Testis (tissue), 3 donors: Measurements from ENCODE around the gene PRPF40A. TPM values are rescaled to one million over a fixed set of nuclear protein-coding genes. Genes with fewer than 3 reads are reported as not detected.

Experiments used
- DNase-seq: peaks from one replicate; pipeline ENCODE4 v3.0.0-alpha.2; 2019
- H3K27ac ChIP-seq, 2 donors: fragments of 200-600 bp; sonication (generic); one replicate each; pipeline ENCODE4 v1.5.1; 2019
- H3K27me3 ChIP-seq: fragments of 200-600 bp; sonication (generic); one replicate; pipeline ENCODE4 v1.5.1; 2019
- H3K36me3 ChIP-seq: fragments of 200-600 bp; sonication (generic); one replicate; pipeline ENCODE4 v1.5.1; 2017; ENCODE audit warnings: low read depth; ENCODE audit errors: missing control alignments
- H3K4me1 ChIP-seq: fragments of 200-600 bp; sonication (generic); one replicate; pipeline ENCODE4 v1.5.1; 2019
- H3K4me3 ChIP-seq, 2 donors: fragments of 200-600 bp; sonication (generic); one replicate each; pipeline ENCODE4 v1.5.1; 2017 to 2019
- H3K9me3 ChIP-seq: fragments of 200-600 bp; sonication (generic); one replicate; pipeline ENCODE4 v1.5.1; 2017
- CTCF ChIP-seq, 3 experiments: fragments of 450-650 bp in 2 of 3; fragments of 200-600 bp in 1 of 3; sonication (generic) in 1 of 3; IDR thresholded peaks; one replicate each; pipeline ENCODE4 v1.5.1; 2016 to 2019; ENCODE audit warnings: antibody characterized with exemption in 3 of 3, mild to moderate bottlenecking in 2 of 3, moderate library complexity in 1 of 3
- POLR2A ChIP-seq: fragments of 450-650 bp; IDR thresholded peaks from one replicate; pipeline ENCODE4 v1.6.1; 2017; ENCODE audit warnings: antibody characterized with exemption, mild to moderate bottlenecking, moderate library complexity
- WGBS, 2 donors: methylation state at CpG; one replicate each; pipeline ENCODE4 v1.1.5; 2018; 5-methylcytosine and 5-hydroxymethylcytosine counted together
- intact Hi-C: fragments of 100-400 bp; cut with DNase I; formaldehyde crosslinking; loops from one replicate; pipeline ENCODE4 v1.15.1; 2023; ENCODE audit warnings: low total_unique reads
- polyA plus RNA-seq: library from polyadenylated mRNA; stranded (reverse); fragments of 350-450 nt; fragmentation: Illumina TruSeq; extraction: RNeasy Lipid Tissue Mini Kit (QIAGEN cat#74804); gene quantifications from one replicate; pipeline ENCODE4 v1.2.3, GENCODE V29; 2014; ENCODE audit warnings: low read depth, low replicate concordance; ENCODE audit not compliant: insufficient read depth
- total RNA-seq, 2 donors: library from RNA; depleted of rRNA; stranded (reverse); fragments of >200 nt; gene quantifications; one replicate each; pipeline ENCODE4 v1.2.3, GENCODE V29; 2016

Gene PRPF40A
- total and polyA plus RNA-seq, 3 donors from 2014 or later: 33.1 to 116 (median 107) TPM

DNA sequence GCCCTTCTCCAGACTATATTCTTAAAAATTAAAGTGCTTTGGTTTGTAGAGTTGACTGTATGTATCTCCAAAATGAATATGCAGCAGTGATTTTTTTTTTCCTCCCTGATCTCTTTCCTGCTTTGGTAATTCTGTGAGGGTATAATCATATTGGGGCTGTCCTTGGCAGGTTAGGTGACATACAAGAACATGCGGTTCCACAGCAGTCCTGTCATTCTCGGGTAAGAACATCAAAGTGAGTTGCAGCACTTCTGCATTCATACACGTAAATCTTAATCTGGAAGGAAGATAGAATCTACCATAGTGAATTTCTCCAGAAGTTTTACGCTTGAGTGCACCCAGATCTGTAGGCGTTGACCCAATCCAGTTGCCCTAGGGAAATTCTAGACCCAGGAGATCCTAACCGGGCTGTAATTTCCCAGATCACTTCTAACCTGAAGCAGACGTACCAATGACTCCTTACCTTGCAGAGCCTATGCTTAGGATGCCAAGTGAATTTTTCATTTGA is 109.4 kb downstream of the PRPF40A start:
- H3K27ac ChIP-seq: no peak overlapping the region
- no peak overlapping the region for H3K4me3 ChIP-seq
- intact Hi-C loops: no loop called here
- no peak for DNase-seq
- H3K27me3 ChIP-seq: no peaks in the 10 kb centered on the region
- TF ChIP-seq CTCF (IDR thresholded peaks at IDR 0.05) (no peak), POLR2A (no peak)
- WGBS, 2 donors: 86 to 93% methylated on average over 7 of the region's 7 CpGs
- H3K9me3 ChIP-seq: no peaks in the 10 kb centered on the region
- no peaks in the 10 kb centered on the region for H3K4me1 ChIP-seq
- no peaks in the 10 kb centered on the region for H3K36me3 ChIP-seq

GRCh38 chr2:152606941-152607340 is 110.3 kb downstream of the PRPF40A start:
- intact Hi-C loops: no loop called here
- H3K36me3 ChIP-seq: no peaks in the 10 kb centered on the region
- H3K27ac ChIP-seq: no peak overlapping the region
- no peak for DNase-seq
- WGBS, 2 donors: 47 to 68% methylated on average over 2 of the region's 2 CpGs
- H3K9me3 ChIP-seq: no peaks in the 10 kb centered on the region
- no peaks in the 10 kb centered on the region for H3K4me1 ChIP-seq
- no peak overlapping the region for H3K4me3 ChIP-seq
- TF ChIP-seq POLR2A (no peak), CTCF (IDR thresholded peaks at IDR 0.05) (no peak)
- no peaks in the 10 kb centered on the region for H3K27me3 ChIP-seq

DNA sequence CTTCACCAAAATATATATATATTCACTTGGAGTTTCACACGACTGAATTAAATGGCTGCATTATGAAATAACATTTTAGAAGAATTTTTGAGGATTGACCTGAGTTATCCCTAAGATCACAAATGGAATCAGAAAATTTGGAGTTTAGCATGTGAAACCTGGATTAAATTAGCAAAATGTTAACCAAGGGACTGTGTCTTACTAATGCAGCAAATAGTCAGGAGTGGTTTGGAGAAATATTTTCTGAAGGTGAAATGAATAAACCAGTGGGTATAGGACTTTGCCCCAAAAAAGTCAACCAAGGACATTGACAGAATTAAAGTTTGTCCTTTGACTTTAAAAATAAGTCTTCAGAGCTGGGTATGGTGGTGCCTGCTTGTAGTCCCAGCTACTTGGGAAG is 111.2 kb downstream of the PRPF40A start:
- TF ChIP-seq POLR2A (no peak), CTCF (IDR thresholded peaks at IDR 0.05) (no peak)
- Histone ChIP-seq H3K4me1 (no peaks in the 10 kb centered on the region), H3K27me3 (no peaks in the 10 kb centered on the region), H3K4me3 (no peak overlapping the region), H3K36me3 (no peaks in the 10 kb centered on the region), H3K27ac (no peak overlapping the region), H3K9me3 (no peaks in the 10 kb centered on the region)
- WGBS, 2 donors: 86 to 88% methylated on average over 1 of the region's 1 CpG
- intact Hi-C loops: no loop called here
- DNase-seq: no peak

GRCh38 chr2:152603166-152603565 is 114.1 kb downstream of the PRPF40A start:
- no peaks in the 10 kb centered on the region for H3K9me3 ChIP-seq
- H3K4me1 ChIP-seq: no peaks in the 10 kb centered on the region
- intact Hi-C loops: no loop called here
- WGBS, 2 donors: 91 to 94% methylated on average over 3 of the region's 3 CpGs
- no peaks in the 10 kb centered on the region for H3K36me3 ChIP-seq
- no peak overlapping the region for H3K4me3 ChIP-seq
- no peak for TF ChIP-seq CTCF (IDR thresholded peaks at IDR 0.05)
- TF ChIP-seq POLR2A: no peak
- no peaks in the 10 kb centered on the region for H3K27me3 ChIP-seq
- no peak for DNase-seq
- no peak overlapping the region for H3K27ac ChIP-seq

- intact Hi-C loops: no loop called here
These were observed 114.5 kb downstream of the PRPF40A start for GRCh38 chr2:152602750-152603149.

More at GRCh38 chr2:152602750-152603149, 114.5 kb downstream of the PRPF40A start:
- Histone ChIP-seq H3K4me3 (no peak overlapping the region), H3K4me1 (no peaks in the 10 kb centered on the region), H3K9me3 (no peaks in the 10 kb centered on the region), H3K27ac (no peak overlapping the region), H3K27me3 (no peaks in the 10 kb centered on the region), H3K36me3 (no peaks in the 10 kb centered on the region)
- 88 to 93% methylated on average over 8 of the region's 8 CpGs for WGBS, 2 donors
- no peak for TF ChIP-seq CTCF (IDR thresholded peaks at IDR 0.05)
- no peak for TF ChIP-seq POLR2A
- DNase-seq: no peak
